ENCODE data around the gene ACSF3.

GRCh38 chr16:89050119-89050867 lies 43.4 kb upstream of the ACSF3 start:
- no peak for TF ChIP-seq POLR2A (IDR thresholded peaks at IDR 0.05; ENCODE audit: extremely low read depth, insufficient read length)
- no peak for TF ChIP-seq CTCF (IDR thresholded peaks at IDR 0.05; ENCODE audit: low read depth, low read length)
- TF ChIP-seq MAX (IDR thresholded peaks at IDR 0.05; ENCODE audit: low read depth, low read length): no peak
- TF ChIP-seq MYC (IDR thresholded peaks at IDR 0.05; ENCODE audit: low read depth, low read length): no peak
